Glomerular visceral epithelial cell (primary cell): Measurements from ENCODE around the gene CSNK2A1.

Experiments
- DNase-seq: peaks from one replicate; pipeline ENCODE4 v3.0.0-alpha.2; 2016; ENCODE audit errors: extremely low spot score

CSNK2A1 gene

GRCh38 chr20:430091-430999, 113.2 kb downstream of the CSNK2A1 start:
- DNase-seq: no peak

DNA sequence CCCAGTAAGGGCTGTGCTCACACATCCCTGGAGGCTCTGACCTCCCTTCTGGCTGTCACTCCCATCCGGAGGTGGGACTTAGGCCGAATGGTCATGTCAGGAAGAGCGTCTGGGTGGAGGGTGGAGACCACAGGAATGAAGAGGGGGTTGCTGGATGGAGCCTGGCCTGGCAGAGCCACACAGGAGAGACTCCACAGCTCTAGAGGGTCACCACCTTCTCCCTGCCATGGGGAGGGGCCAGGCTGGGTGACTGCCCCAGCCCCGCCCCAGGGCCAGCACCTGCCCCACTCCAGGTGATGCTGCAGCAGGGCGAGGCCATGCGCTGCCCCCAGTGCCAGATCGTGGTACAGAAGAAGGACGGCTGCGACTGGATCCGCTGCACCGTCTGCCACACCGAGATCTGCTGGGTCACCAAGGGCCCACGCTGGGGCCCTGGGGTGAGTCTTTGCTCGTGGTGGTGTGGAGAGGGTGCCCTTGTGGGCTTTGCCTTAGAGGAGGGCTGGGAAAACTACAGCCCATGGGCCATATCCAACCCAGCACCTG, 114.9 kb downstream of the CSNK2A1 start:
- no peak for DNase-seq

DNA sequence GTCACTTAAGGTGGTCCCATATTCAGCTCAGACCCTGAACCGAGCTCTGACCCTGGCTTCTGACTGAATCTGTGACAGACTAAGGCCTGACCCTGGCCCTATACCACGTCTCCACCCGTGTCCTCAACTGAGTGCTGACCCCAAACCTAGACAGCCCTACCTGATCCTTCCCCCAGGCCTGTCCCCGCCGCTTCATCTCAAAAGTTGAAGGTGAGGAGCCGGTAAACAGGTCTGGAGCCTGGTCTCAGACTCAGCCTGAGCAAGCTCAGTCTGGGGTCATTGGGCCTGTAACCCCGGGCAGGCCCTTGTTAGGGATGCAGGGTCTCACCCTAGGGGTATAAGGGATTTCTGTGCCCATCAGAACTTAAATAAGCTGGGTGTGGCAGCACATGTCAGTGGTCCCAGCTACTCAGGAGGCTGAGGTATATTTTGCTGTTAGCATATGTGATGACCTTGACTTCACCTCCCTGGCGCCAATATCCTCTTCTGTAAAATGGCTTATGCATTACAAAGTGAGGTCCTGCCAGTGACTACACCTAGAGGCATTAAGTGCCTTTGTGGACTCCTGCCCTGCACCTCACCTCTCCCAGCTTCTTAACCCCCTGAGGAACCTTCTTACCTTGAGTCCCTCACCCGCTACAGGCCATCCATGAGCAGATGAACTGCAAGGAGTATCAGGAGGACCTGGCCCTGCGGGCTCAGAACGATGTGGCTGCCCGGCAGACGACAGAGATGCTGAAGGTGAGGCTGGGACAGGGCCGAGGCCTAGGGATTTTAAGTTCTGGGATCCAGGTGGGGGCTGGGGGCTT, 115.5 kb downstream of the CSNK2A1 start:
- no peak for DNase-seq

DNA sequence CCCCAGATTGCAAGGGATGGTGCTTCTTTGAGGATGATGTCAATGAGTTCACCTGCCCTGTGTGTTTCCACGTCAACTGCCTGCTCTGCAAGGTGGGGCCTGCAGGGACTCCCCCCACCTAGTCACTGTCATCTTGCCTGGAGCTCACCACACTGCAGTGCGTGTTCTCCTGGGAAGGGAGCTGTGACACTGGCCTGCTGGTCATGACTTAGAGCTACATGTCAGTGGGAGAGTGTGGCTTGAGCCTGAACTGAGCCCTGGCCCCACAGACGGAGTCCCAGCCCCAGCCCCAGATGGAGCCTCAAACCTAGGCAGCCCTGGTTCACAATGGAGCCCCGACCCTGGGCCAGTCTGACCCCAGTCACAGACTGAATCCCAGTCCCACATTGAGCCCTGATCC, 116.2 kb downstream of the CSNK2A1 start:
- no peak for DNase-seq

- DNase-seq: no peak
These were observed 117.0 kb downstream of the CSNK2A1 start for GRCh38 chr20:426566-426965.
